DOHH2 (cell line): ENCODE measurements around the gene PCCA.

ENCODE experiments used
- H3F3A ChIP-seq: fragments of 200-600 bp; sonication (generic), shearing (Covaris generic); 2 replicates; pipeline ENCODE4 v1.6.0; 2016; ENCODE audit warnings: antibody characterized with exemption, mild to moderate bottlenecking; ENCODE audit not compliant: control insufficient read depth, insufficient read depth
- H3K27ac ChIP-seq: fragments of 200-600 bp; sonication (generic); 2 replicates; pipeline ENCODE4 v1.5.1; 2014; ENCODE audit warnings: low read depth, mild to moderate bottlenecking, low read length, moderate library complexity
- H3K27me3 ChIP-seq: fragments of 200-600 bp; sonication (generic); 2 replicates; pipeline ENCODE4 v1.6.1; 2014; ENCODE audit warnings: mild to moderate bottlenecking, low read length, mixed read lengths; ENCODE audit not compliant: control insufficient read depth
- H3K36me3 ChIP-seq: fragments of 200-600 bp; sonication (generic); 2 replicates; pipeline ENCODE4 v1.6.1; 2014; ENCODE audit warnings: mild to moderate bottlenecking, low read length, moderate library complexity, mixed read lengths; ENCODE audit not compliant: control insufficient read depth
- H3K4me1 ChIP-seq: fragments of 200-600 bp; sonication (generic); 2 replicates; pipeline ENCODE4 v1.6.1; 2014; ENCODE audit warnings: mild to moderate bottlenecking, low read length, mixed read lengths; ENCODE audit not compliant: control insufficient read depth
- H3K4me2 ChIP-seq: fragments of 200-600 bp; sonication (generic); 2 replicates; pipeline ENCODE4 v1.6.0; 2014; ENCODE audit warnings: mild to moderate bottlenecking, low read length, moderate library complexity
- H3K4me3 ChIP-seq: fragments of 200-600 bp; sonication (generic); 2 replicates; pipeline ENCODE4 v1.5.1; 2014; ENCODE audit warnings: mild to moderate bottlenecking, low read length, mixed read lengths
- H3K79me2 ChIP-seq: fragments of 200-600 bp; sonication (generic); 2 replicates; pipeline ENCODE4 v1.6.1; 2014; ENCODE audit warnings: mild to moderate bottlenecking, low read length, mixed read lengths; ENCODE audit not compliant: control insufficient read depth
- H3K9me2 ChIP-seq: fragments of 200-600 bp; sonication (generic); replicated peaks from 2 replicates; pipeline ENCODE4 v1.6.1; 2014; ENCODE audit warnings: mild to moderate bottlenecking, low read length, mixed read lengths; ENCODE audit not compliant: control insufficient read depth
- H3K9me3 ChIP-seq: fragments of 200-600 bp; sonication (generic); 2 replicates; pipeline ENCODE4 v1.6.1; 2014; ENCODE audit warnings: antibody characterized with exemption, low read length, mixed read lengths; ENCODE audit not compliant: control insufficient read depth, insufficient read depth
- H4K20me1 ChIP-seq: fragments of 200-600 bp; sonication (generic); 2 replicates; pipeline ENCODE4 v1.6.0; 2014; ENCODE audit warnings: low read depth, mild to moderate bottlenecking, antibody characterized with exemption, low read length, moderate library complexity; ENCODE audit not compliant: control insufficient read depth, insufficient read depth
- CTCF ChIP-seq: fragments of 200-600 bp; sonication (generic); IDR thresholded peaks from one replicate; pipeline ENCODE4 v1.5.1; 2014; ENCODE audit warnings: antibody characterized with exemption, mild to moderate bottlenecking, low read depth, low read length; ENCODE audit not compliant: poor library complexity, severe bottlenecking
- EZH2phosphoT487 ChIP-seq: fragments of 200-600 bp; sonication (generic); IDR thresholded peaks from 2 replicates; pipeline ENCODE4 v1.6.1; 2017; ENCODE audit warnings: borderline replicate concordance, mild to moderate bottlenecking, antibody characterized with exemption, low read length, moderate library complexity, mixed read lengths

PCCA gene

GRCh38 chr13:100495455-100495854 is 406.6 kb downstream of the PCCA start:
- Histone ChIP-seq H4K20me1 (no peaks in the 10 kb centered on the region), H3K4me1 (no peaks in the 10 kb centered on the region), H3K36me3 (no peaks in the 10 kb centered on the region), H3K4me3 (no peak overlapping the region), H3K9me3 (no peaks in the 10 kb centered on the region), H3F3A (no peaks in the 10 kb centered on the region), H3K27ac (no peak overlapping the region), H3K79me2 (no peaks in the 10 kb centered on the region), H3K9me2 (no peaks in the 10 kb centered on the region), H3K4me2 (no peak overlapping the region), H3K27me3 (no peaks in the 10 kb centered on the region)
- no peak for TF ChIP-seq CTCF
- TF ChIP-seq EZH2phosphoT487, result no peak

- no peaks in the 10 kb centered on the region for H4K20me1 ChIP-seq
- no peaks in the 10 kb centered on the region for H3K36me3 ChIP-seq
- H3K9me2 ChIP-seq, result no peaks in the 10 kb centered on the region
- no peak overlapping the region for H3K27ac ChIP-seq
- no peaks in the 10 kb centered on the region for H3K4me1 ChIP-seq
- H3K27me3 ChIP-seq, result no peaks in the 10 kb centered on the region
- no peak for TF ChIP-seq EZH2phosphoT487
- no peak for TF ChIP-seq CTCF
- H3F3A ChIP-seq, result no peaks in the 10 kb centered on the region
- no peak overlapping the region for H3K4me2 ChIP-seq
- no peaks in the 10 kb centered on the region for H3K9me3 ChIP-seq
- H3K4me3 ChIP-seq, result no peak overlapping the region
- H3K79me2 ChIP-seq, result no peaks in the 10 kb centered on the region
These were observed 408.5 kb downstream of the PCCA start for GRCh38 chr13:100497389-100497788.

DNA sequence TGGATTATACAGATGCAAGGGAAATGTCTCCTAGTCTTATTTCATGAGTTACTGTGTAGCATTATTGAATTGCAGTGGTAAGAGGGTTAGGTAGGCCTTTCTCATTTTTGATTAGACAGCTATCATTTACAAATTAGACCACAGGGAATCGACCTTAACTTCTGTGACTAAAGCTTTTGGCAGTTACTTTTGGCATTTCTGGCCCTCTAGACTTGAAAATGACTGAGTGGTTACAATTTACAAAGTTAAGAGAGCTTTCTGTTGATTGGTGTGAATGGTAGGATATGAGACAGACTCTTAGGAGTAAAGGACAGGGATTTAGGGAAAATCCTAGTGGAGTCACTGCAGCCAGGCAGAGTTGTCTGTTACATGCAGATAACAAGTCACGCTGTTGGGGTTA is 413.6 kb downstream of the PCCA start:
- Histone ChIP-seq H3K4me3 (no peak overlapping the region), H3K36me3 (no peaks in the 10 kb centered on the region), H3K4me2 (no peak overlapping the region), H3K27ac (no peak overlapping the region), H4K20me1 (no peaks in the 10 kb centered on the region), H3K27me3 (0 out of 2 replicates have a peak, but pooled peaks cover 5% of the 10 kb centered on the region), H3K4me1 (no peaks in the 10 kb centered on the region), H3K9me2 (no peaks in the 10 kb centered on the region), H3F3A (no peaks in the 10 kb centered on the region), H3K9me3 (no peaks in the 10 kb centered on the region), H3K79me2 (no peaks in the 10 kb centered on the region)
- no peak for TF ChIP-seq CTCF
- TF ChIP-seq EZH2phosphoT487, result no peak

GRCh38 chr13:100503622-100504021 is 414.7 kb downstream of the PCCA start:
- H3K36me3 ChIP-seq, result no peaks in the 10 kb centered on the region
- H3K4me1 ChIP-seq, result no peaks in the 10 kb centered on the region
- H3K27me3 ChIP-seq, result 0 out of 2 replicates have a peak, but pooled peaks cover 5% of the 10 kb centered on the region
- H3K27ac ChIP-seq, result no peak overlapping the region
- no peaks in the 10 kb centered on the region for H3K79me2 ChIP-seq
- H3K9me2 ChIP-seq, result no peaks in the 10 kb centered on the region
- no peaks in the 10 kb centered on the region for H4K20me1 ChIP-seq
- no peak overlapping the region for H3K4me2 ChIP-seq
- no peak for TF ChIP-seq CTCF
- no peak for TF ChIP-seq EZH2phosphoT487
- no peaks in the 10 kb centered on the region for H3F3A ChIP-seq
- no peaks in the 10 kb centered on the region for H3K9me3 ChIP-seq
- H3K4me3 ChIP-seq, result no peak overlapping the region
